GM23248 (cell line): Measurements from ENCODE around the gene RANBP10. TPM values are rescaled to one million over a fixed set of nuclear protein-coding genes. Genes with fewer than 3 reads are reported as not detected.

ENCODE experiments used
- DNase-seq: peaks from one replicate; pipeline ENCODE4 v3.0.0-alpha.2; 2015
- H2AFZ ChIP-seq: fragments of 200-600 bp; sonication (generic); 2 replicates; pipeline ENCODE4 v1.6.1; 2016; ENCODE audit warnings: antibody characterized with exemption
- H3F3A ChIP-seq: fragments of 200-600 bp; sonication (generic); 2 replicates; pipeline ENCODE4 v1.6.1; 2016; ENCODE audit warnings: mild to moderate bottlenecking, antibody characterized with exemption, mixed run types; ENCODE audit not compliant: insufficient read depth
- H3K27ac ChIP-seq: fragments of 200-600 bp; sonication (generic); 2 replicates; pipeline ENCODE4 v1.5.1; 2016; ENCODE audit warnings: mild to moderate bottlenecking
- H3K27me3 ChIP-seq: fragments of 200-600 bp; sonication (generic); replicated peaks from 2 replicates; pipeline ENCODE4 v1.6.1; 2016; ENCODE audit warnings: mild to moderate bottlenecking; ENCODE audit not compliant: insufficient read depth
- H3K36me3 ChIP-seq: fragments of 200-600 bp; sonication (generic); 2 replicates; pipeline ENCODE4 v1.6.1; 2016; ENCODE audit warnings: low read depth, mild to moderate bottlenecking
- H3K4me1 ChIP-seq: fragments of 200-600 bp; sonication (generic); 2 replicates; pipeline ENCODE4 v1.6.1; 2016; ENCODE audit warnings: mild to moderate bottlenecking; ENCODE audit not compliant: insufficient read depth
- H3K4me2 ChIP-seq: fragments of 200-600 bp; sonication (generic); one replicate; pipeline ENCODE4 v1.6.1; 2016; ENCODE audit warnings: mild to moderate bottlenecking; ENCODE audit not compliant: unreplicated experiment
- H3K4me3 ChIP-seq: fragments of 200-600 bp; sonication (generic); 2 replicates; pipeline ENCODE4 v1.5.1; 2016; ENCODE audit warnings: mild to moderate bottlenecking
- H3K79me2 ChIP-seq: fragments of 200-600 bp; sonication (generic); 2 replicates; pipeline ENCODE4 v1.6.1; 2016; ENCODE audit warnings: mild to moderate bottlenecking; ENCODE audit not compliant: insufficient read depth
- H3K9ac ChIP-seq: fragments of 200-600 bp; sonication (generic); 2 replicates; pipeline ENCODE4 v1.6.1; 2016; ENCODE audit warnings: mild to moderate bottlenecking
- H3K9me2 ChIP-seq: fragments of 200-600 bp; sonication (generic); 2 replicates; pipeline ENCODE4 v1.6.1; 2016; ENCODE audit warnings: mixed run types, mild to moderate bottlenecking, moderate library complexity; ENCODE audit not compliant: insufficient read depth
- H3K9me3 ChIP-seq: fragments of 200-600 bp; sonication (generic); one replicate; pipeline ENCODE4 v1.6.1; 2017; ENCODE audit warnings: low read depth
- H4K20me1 ChIP-seq: fragments of 200-600 bp; sonication (generic); 2 replicates; pipeline ENCODE4 v1.6.0; 2016; ENCODE audit not compliant: insufficient read depth
- EZH2 ChIP-seq: fragments of 200-600 bp; sonication (generic); IDR thresholded peaks from 2 replicates; pipeline ENCODE4 v1.6.1; 2018; ENCODE audit warnings: antibody characterized with exemption, mild to moderate bottlenecking; ENCODE audit not compliant: insufficient read depth, poor library complexity, severe bottlenecking
- EZH2phosphoT487 ChIP-seq: fragments of 200-600 bp; sonication (generic); IDR thresholded peaks from 2 replicates; pipeline ENCODE4 v1.6.1; 2018; ENCODE audit warnings: antibody characterized with exemption, moderate library complexity, mild to moderate bottlenecking, low read depth; ENCODE audit not compliant: insufficient read depth
- WGBS, 2 experiments: methylation state at CpG; one replicate each; pipeline ENCODE4 v1.1.6; 2015 to 2017; ENCODE audit warnings: low lambda C conversion rate in 2 of 2, low coverage in 1 of 2; ENCODE audit errors: missing lambda C conversion rate in 2 of 2; 5-methylcytosine and 5-hydroxymethylcytosine counted together
- in situ Hi-C: fragments of 300-500 bp; cut with MboI; formaldehyde crosslinking; loops from 2 replicates; pipeline ENCODE4 v1.15.0; 2020
- polyA plus RNA-seq: library from polyadenylated mRNA; unstranded; fragments of >200 nt; fragmentation: Nextera tagmentation; extraction: Ambion mirVana; gene quantifications from 2 replicates; pipeline ENCODE4 v1.2.1, GENCODE V29; 2016
- total RNA-seq: library from RNA; depleted of rRNA; stranded (reverse); fragments of >200 nt; shearing (Covaris generic); gene quantifications from 2 replicates; pipeline ENCODE4 v1.2.3, GENCODE V29; 2014

RANBP10 gene
- total and polyA plus RNA-seq, 2 experiments from 2014 or later = 2.4 to 5.8 TPM

DNA sequence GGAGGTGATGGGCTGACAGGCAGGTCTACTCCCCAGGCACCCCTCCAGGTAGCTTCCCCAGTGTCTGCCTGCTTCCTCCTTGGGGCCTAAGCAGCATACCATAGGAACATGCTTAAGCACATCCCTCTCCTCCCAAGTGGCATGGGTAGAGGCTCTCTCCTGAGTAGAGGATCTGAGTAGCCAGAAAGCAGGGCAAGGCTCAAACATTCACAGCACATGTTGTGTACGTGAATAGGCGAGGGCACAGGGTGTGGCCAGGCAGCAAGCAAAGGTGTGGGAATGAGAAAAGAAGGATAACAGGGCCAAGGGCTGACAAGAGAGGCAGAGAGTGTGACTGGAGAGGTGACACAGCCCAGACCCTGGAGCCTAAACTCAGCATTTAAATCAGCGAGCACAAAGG is 57.5 kb downstream of the RANBP10 start:
- no peak overlapping the region for H3K27ac ChIP-seq
- H3K36me3 ChIP-seq = no peaks in the 10 kb centered on the region
- in situ Hi-C loops = no loop called here
- H3K9me3 ChIP-seq = no peaks in the 10 kb centered on the region
- H3K4me2 ChIP-seq = no peak overlapping the region
- 92 to 95% methylated on average over 3 of the region's 3 CpGs for WGBS, 2 experiments
- no peaks in the 10 kb centered on the region for H3K27me3 ChIP-seq
- H3K4me1 ChIP-seq = no peaks in the 10 kb centered on the region
- no peaks in the 10 kb centered on the region for H4K20me1 ChIP-seq
- no peaks in the 10 kb centered on the region for H3K79me2 ChIP-seq
- no peak for DNase-seq
- TF ChIP-seq EZH2 (no peak), EZH2phosphoT487 (no peak)
- no peak overlapping the region for H3K4me3 ChIP-seq
- H2AFZ ChIP-seq = no peak overlapping the region
- no peaks in the 10 kb centered on the region for H3F3A ChIP-seq
- no peak overlapping the region for H3K9ac ChIP-seq
- H3K9me2 ChIP-seq = no peaks in the 10 kb centered on the region

- Histone ChIP-seq H3K4me1 (no peaks in the 10 kb centered on the region), H3K9ac (no peak overlapping the region), H3K9me3 (no peaks in the 10 kb centered on the region), H3K4me2 (no peak overlapping the region), H4K20me1 (no peaks in the 10 kb centered on the region), H3K9me2 (no peaks in the 10 kb centered on the region), H3K27me3 (no peaks in the 10 kb centered on the region), H3K79me2 (no peaks in the 10 kb centered on the region), H3F3A (no peaks in the 10 kb centered on the region), H3K27ac (no peak overlapping the region), H3K36me3 (no peaks in the 10 kb centered on the region), H2AFZ (no peak overlapping the region), H3K4me3 (no peak overlapping the region)
- in situ Hi-C loops = no loop called here
- DNase-seq = no peak
- TF ChIP-seq EZH2 (no peak), EZH2phosphoT487 (no peak)
Measured at GRCh38 chr16:67746846-67747245, 59.5 kb downstream of the RANBP10 start.

GRCh38 chr16:67741118-67741517 is 65.2 kb downstream of the RANBP10 start:
- DNase-seq = no peak
- Histone ChIP-seq H3K4me3 (no peak overlapping the region), H3K79me2 (no peaks in the 10 kb centered on the region), H3K36me3 (no peaks in the 10 kb centered on the region), H3F3A (no peaks in the 10 kb centered on the region), H3K27me3 (no peaks in the 10 kb centered on the region), H3K9ac (no peak overlapping the region), H4K20me1 (no peaks in the 10 kb centered on the region), H3K4me1 (no peaks in the 10 kb centered on the region), H2AFZ (no peak overlapping the region), H3K4me2 (no peak overlapping the region), H3K27ac (no peak overlapping the region), H3K9me3 (no peaks in the 10 kb centered on the region), H3K9me2 (no peaks in the 10 kb centered on the region)
- in situ Hi-C loops = no loop called here
- TF ChIP-seq EZH2phosphoT487 = no peak
- no peak for TF ChIP-seq EZH2
- 70 to 82% methylated on average over 4 of the region's 4 CpGs for WGBS, 2 experiments

DNA sequence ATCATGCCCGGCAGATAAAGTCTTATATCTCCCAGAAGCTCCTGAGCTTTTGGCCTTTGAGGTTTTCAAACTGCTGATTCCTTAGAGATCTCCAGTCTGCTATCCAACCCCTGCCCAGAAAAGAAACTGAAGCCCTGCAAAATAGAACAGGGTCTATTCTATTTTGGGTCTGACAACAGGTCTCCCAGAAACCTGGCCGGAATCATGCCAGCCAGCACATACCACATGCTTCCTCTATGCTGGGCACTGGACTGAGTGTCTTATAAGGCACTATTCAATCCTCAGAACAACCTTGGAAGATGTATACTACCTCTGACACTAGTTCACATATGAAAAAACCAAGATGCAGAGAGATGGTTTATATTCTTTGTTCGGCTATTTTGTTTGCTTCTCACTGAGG is 66.0 kb downstream of the RANBP10 start:
- Histone ChIP-seq H3K9ac (no peak overlapping the region), H3K4me2 (no peak overlapping the region), H3K4me3 (no peak overlapping the region), H3K79me2 (no peaks in the 10 kb centered on the region), H3F3A (no peaks in the 10 kb centered on the region), H3K36me3 (no peaks in the 10 kb centered on the region), H3K9me2 (no peaks in the 10 kb centered on the region), H2AFZ (no peak overlapping the region), H3K9me3 (no peaks in the 10 kb centered on the region), H3K27ac (no peak overlapping the region), H3K4me1 (no peaks in the 10 kb centered on the region), H4K20me1 (no peaks in the 10 kb centered on the region), H3K27me3 (no peaks in the 10 kb centered on the region)
- WGBS, 2 experiments = 94 to 99% methylated on average over 3 of the region's 3 CpGs
- DNase-seq = no peak
- in situ Hi-C loops = no loop called here
- TF ChIP-seq EZH2 (no peak), EZH2phosphoT487 (no peak)

- Histone ChIP-seq H3K27me3 (no peaks in the 10 kb centered on the region), H3K9ac (no peak overlapping the region), H3K4me1 (no peaks in the 10 kb centered on the region), H3K9me3 (no peaks in the 10 kb centered on the region), H3K9me2 (no peaks in the 10 kb centered on the region), H3K36me3 (no peaks in the 10 kb centered on the region), H3K79me2 (no peaks in the 10 kb centered on the region), H3F3A (no peaks in the 10 kb centered on the region), H3K4me2 (no peak overlapping the region), H4K20me1 (no peaks in the 10 kb centered on the region), H2AFZ (no peak overlapping the region), H3K27ac (no peak overlapping the region), H3K4me3 (no peak overlapping the region)
- no peak for TF ChIP-seq EZH2phosphoT487
- TF ChIP-seq EZH2 = no peak
- WGBS, 2 experiments = 97 to 100% methylated on average over 2 to 4 of the region's 4 CpGs
- peak; percentile 17 for DNase-seq
- in situ Hi-C loops = no loop called here
Measured at GRCh38 chr16:67736858-67737257, 69.5 kb downstream of the RANBP10 start.
